Choroid plexus epithelial cell (primary cell): ENCODE measurements around the gene CHD9NB.

Experiments
- DNase-seq: peaks from one replicate; pipeline ENCODE4 v3.0.0-alpha.2; 2010; ENCODE audit warnings: low read depth
- H3K4me3 ChIP-seq: 2 replicates; pipeline ENCODE4 v1.5.1; 2011; ENCODE audit warnings: low read depth, mild to moderate bottlenecking, control low read depth, low read length, moderate library complexity
- CTCF ChIP-seq: conservative IDR thresholded peaks from 2 replicates; pipeline ENCODE4 v1.5.1; 2011; ENCODE audit warnings: low read depth, mild to moderate bottlenecking, control low read depth, inconsistent platforms, low read length, moderate library complexity

CHD9NB gene

GRCh38 chr16:53094013-53094630 lies 41.4 kb upstream of the CHD9NB start:
- DNase-seq: peak; percentile 78

GRCh38 chr16:53093162-53093744 lies 40.6 kb upstream of the CHD9NB start:
- H3K4me3 ChIP-seq: no peak overlapping the region
- DNase-seq: no peak
- no peak for TF ChIP-seq CTCF

More at GRCh38 chr16:53094013-53094630, 41.4 kb upstream of the CHD9NB start:
- no peak overlapping the region for H3K4me3 ChIP-seq
- TF ChIP-seq CTCF: no peak

GRCh38 chr16:53092284-53092683 lies 39.6 kb upstream of the CHD9NB start:
- no peak for DNase-seq
- no peak for TF ChIP-seq CTCF
- H3K4me3 ChIP-seq: no peak overlapping the region

- H3K4me3 ChIP-seq: no peak overlapping the region
- no peak for TF ChIP-seq CTCF
- peak; percentile 84 for DNase-seq
These were observed 38.9 kb upstream of the CHD9NB start for GRCh38 chr16:53091466-53092211.

- TF ChIP-seq CTCF: no peak
- DNase-seq: peak; percentile 99
- peak overlapping the region; percentile 9 for H3K4me3 ChIP-seq
These were observed 38.1 kb upstream of the CHD9NB start for GRCh38 chr16:53090591-53091411.

GRCh38 chr16:53090286-53090590 lies 37.5 kb upstream of the CHD9NB start:
- TF ChIP-seq CTCF: no peak
- H3K4me3 ChIP-seq: no peak overlapping the region
- no peak for DNase-seq
